GM21528 (cell line): ENCODE measurements around the gene PDCD1.

Source experiments
- ATAC-seq: cut with Tn5 transposase; IDR thresholded peaks from one replicate; pipeline ENCODE4 v1.9.1; 2021; ENCODE audit warnings: mild to moderate bottlenecking, moderate library complexity; ENCODE audit not compliant: unreplicated experiment, low FRiP score

The PDCD1 gene

DNA sequence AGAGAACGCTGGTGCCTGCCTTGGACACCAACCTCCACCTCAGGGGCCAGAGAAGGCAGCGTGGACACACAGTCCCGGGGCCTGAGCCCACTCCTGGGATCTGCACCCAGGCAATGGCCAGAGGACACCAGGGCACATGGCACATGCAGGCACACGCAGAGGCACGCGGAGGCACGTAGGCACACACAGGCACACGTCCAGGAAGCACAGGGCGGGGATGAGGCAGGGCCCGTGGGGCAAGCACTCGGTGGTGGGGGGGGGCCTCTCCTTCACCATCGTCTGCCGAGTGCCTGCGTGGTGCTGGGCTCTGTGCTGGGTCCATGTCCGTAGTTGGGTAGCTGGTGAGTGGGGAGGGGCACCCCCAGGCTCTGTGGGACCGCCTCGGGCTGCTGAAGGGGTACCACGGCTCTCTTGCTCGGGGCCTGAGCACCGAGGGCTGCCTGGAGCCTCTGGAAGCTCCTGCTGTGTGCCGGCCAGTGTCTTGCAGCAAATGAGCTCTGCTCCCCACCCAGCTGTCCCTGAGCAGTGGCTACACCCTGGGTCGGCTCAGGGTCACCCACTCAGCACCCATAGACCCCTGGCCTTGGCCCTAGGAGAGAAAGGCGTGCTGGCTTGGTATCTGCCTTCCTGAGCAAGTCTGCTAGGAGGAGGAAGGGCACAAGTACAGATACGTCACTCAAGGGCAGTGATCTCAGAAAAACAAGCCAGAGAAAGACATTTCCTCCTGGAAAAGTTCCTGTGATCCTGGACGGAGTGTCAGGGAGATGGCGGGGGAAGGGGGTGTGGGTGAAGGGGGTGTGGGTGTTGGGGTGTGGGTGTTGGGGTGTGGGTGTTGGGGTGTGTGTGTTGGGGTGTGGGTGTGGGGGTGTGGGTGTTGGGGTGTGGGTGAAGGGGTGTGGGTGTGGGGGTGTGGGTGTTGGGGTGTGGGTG, 37.3 kb upstream of the PDCD1 start:
- ATAC-seq: no peak

DNA sequence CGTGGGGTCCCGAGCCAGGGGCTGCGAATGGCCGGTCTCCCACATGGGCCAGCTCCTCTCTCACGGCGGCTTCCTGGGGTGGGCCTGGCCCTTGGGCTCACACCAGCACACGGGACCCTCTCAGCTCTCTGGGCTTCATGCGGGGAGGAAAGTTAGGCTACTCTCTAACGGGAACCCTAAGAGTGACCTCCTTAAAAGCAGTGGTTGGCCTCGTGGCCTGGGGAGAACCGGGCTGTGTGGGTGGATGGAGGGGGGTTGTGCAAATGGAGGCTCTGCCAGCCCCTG, 36.7 kb upstream of the PDCD1 start:
- no peak for ATAC-seq

DNA sequence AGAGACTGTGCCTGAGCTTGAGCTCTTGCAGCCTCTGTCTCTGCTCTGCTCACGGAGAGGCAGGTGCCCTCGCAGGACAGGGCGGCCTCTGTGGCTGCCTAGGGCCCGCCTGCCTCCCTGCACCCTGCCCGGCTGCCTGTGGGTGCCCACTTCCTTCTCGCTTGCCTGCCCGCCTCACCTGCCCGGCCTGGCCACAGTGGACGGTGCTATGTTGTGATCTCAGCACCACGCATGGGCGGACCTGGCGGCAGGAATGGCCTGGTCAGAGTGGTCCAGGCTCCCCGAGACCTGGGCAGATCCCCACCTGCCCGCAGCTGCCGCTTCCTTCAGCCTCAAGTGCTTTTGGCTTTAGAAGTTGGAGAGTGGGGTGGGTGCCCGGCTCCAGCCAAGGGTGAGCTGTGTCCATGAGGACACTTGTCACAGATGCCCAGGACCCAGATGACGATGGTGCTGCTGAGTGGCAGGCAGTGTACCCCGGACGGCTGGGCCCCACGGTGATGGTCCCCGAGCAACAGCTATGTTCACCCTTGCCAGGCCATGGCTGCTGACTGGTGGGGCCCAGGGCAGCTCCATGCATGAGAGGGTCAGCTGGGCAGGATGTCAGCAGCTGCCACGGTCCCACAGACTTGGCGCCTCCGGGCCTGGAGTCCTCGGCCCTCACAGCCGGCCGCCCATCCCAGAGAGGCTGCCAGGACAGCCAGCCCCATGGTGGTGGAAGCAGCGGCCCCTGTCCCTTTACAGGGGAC, 36.2 kb upstream of the PDCD1 start:
- ATAC-seq: no peak

DNA sequence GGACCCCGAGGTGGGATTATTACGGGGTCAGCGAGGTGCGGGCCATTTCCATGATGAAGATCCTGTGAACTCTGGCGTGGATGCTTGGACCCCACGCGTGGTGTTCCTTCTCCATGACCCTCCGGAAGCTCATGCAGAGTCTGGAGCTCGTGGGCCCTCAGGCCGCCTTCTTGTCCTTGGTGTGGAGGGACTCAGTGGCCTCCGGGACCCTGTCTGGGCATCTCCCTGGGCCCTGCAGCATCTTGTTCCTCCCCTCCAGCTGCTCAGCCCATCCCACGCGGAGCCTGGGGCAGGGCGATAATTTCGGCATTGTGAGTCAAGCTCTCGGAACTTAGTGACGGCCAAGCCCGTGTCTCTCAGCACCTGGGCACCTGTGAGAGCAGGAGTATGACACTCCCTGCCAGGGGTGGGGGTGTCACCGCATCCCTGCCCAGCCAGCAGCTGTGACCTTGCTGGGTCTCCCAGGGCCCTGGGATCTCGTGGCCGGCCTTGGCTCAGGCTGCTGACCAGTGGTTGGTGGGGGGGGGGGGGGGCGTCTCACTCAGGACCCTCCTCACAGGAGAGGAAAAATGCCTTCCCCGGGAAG, 35.5 kb upstream of the PDCD1 start:
- no peak for ATAC-seq

DNA sequence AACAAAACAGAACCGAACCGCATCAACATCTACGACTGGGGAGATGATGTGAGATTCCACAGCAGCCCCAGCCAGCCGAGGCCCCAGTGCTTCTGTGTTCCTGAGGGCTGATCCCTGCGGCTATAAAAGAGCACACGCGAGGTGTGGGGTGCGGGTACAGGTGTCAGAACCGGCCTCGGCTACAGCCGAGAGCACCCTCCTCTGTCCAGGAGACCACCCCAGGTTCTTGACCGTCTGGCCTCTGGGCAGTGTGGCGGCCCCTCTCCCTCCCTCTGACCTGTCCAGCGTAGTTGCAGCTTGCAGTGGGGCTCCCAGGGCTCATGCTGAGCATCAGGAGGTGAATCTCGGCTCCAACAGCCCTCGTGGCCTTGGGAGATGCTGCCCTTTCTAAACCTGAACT, 34.6 kb upstream of the PDCD1 start:
- ATAC-seq: no peak

DNA sequence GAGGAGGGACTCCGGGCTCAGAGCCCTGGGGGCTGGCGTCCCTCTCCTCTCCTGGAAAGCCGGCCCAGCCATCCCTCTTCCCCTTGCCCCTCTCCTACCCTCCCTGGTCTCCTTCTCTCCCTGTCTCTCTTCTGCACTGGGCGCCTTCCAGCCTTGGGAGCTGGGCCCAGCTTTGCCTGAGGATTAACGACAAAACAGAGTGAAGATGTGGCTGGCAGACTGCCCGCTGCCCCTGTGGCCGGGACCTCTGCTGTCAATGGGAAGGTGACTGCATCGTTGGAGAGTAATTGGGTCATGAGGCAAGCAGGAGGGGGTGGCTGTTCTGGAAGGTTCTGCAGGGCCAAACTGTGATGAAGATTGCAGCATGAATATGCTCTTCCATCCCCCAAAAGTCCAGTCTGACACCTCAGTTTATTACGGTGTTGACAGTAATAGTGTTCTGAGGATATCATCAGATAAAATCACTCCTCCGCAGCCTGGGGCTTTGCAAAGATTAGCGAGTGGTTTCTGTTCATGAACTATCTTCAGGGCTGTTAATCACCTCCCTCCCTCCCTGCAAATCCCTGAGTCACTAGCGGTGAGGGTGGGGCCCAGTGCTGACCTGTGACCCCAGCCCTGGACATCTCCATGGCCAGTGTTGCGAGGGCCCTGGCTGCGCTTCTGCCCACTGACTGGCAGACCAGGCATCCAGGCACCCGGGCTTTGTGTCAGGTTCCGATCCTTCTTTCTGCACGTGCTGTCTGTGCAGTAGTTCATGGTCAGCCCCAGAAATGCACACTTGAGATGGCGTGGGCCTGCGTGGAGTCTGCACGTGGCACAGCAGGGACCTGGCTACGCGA, 33.8 kb upstream of the PDCD1 start:
- no peak for ATAC-seq

DNA sequence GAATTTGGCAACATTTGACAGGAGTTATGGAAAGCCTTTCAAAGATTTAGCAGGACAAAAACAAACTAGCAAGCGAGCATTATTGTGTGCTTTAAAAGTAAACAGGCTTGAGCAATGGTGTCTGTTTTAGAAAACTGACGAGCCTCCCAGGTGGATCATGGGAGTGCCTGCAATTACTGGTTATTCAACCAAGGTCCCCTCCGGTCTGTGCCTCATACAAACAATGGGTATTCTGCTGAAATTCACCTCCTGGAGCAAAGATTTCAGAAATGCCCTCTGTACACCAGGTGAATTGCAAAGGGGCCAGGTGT, 33.2 kb upstream of the PDCD1 start:
- no peak for ATAC-seq

DNA sequence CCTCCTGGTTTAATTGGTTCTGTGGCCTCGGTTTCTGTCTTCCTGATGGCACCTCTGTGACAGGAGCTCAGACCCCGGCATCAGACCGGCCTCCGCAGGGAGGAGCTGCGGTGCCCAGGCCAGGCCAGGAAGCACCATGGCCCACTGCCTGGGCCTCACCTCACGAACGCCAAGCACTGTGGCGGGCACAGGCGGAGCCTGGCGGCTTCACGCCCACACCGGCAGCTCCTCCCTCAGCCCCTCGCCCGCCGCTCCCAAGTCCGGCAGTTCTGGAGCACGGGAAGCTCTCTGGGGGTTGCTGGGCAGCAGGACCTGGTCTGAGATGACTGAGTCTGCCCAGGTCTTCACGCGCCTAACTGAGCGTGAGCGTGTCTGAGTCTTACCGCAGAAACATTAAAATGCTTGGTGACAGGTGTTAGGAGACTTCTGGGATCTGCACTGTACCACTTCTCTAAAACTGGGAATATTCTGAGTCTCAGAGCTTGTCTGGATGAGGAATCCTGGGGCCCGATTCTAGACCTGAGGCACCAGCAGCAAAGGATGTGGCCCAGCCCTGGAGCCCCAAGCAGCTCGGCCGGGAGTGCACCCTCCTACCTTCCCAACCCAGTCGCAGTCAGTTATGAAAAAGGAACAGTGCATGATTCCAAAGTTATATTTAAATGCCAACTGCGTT, 32.8 kb upstream of the PDCD1 start:
- ATAC-seq: no peak

DNA sequence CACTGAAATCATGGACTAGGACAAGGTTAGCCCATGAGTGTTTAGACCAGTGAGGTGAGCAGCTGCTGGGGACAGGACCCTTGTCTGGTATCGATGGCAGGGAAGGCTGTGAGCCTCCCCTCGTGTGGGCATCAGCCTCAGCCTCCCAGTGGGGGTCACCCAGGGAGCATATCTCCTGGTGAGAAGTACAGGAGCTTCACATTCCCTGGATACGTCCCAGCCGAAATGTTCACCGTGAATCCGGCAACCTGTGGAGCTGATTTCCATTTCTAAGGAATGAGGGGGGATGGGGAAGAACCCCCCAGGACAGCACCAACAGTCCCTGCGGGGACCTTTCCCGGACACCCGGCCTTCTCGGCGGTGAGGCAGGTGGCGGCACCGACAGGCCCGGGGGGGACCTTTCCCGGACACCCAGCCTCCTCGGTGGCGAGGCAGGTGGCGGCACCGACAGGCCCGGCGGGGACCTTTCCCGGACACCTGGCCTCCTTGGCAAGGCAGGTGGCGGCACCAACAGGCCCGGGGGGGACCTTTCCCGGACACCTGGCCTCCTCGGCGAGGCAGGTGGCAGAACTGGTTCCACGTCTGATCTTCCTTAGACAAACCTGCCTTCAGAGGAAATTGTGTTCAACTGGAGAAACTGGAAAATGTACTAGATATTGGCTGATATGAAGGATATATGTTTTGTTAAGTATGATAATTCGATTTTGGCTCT, 32.0 kb upstream of the PDCD1 start:
- ATAC-seq: no peak

DNA sequence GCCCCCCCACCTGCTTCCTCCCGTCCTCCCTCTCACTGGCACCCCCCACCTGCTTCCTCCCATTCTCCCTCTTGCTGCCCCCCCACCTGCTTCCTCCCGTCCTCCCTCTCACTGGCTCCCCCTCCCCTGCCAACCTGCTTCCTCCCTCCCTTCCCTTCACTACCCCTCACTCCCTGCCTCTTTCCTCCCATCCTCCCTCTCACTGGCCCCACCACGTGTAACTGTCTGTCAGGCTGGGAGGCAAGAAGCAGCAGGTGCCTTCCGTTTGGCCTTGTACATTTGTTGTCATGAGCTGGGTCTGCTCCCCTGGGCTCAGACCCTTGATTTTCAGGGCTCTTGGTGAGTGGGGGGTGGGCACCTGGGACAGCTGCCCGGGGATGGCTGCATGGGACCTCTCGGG, 29.9 kb upstream of the PDCD1 start:
- ATAC-seq: no peak

DNA sequence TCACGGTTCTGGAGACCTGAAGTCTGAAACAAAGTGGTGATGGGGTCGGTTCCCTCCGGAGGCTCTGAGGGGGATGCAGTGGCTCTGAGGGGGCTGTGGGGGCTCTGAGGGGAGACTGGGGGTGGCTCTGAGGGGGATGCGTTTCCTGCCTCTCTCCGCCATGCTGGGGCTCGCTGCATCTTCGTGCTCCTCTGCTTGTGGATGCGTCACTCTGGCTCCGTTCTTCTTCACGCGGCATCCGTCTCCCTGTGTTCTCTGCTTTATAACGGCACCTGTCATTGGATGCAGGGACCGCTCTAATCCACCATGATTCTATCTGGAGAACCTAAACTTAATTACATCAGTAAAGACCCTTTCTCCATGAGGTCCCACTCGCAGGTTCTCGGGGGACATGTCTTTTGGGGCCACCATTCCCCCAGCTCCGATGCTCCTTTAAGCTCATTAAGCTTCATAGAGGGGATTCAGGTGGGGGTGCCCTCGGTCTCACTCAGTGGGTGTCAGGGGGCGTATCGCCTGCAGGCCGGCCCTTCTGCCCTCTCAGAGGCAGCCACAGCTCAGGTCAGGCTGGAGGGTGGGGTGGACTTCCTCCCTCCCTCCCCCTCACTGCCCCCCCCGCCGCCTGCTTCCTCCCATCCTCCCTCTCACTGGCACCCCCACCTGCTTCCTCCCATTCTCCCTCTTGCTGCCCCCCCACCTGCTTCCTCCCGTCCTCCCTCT, 29.3 kb upstream of the PDCD1 start:
- ATAC-seq: no peak

DNA sequence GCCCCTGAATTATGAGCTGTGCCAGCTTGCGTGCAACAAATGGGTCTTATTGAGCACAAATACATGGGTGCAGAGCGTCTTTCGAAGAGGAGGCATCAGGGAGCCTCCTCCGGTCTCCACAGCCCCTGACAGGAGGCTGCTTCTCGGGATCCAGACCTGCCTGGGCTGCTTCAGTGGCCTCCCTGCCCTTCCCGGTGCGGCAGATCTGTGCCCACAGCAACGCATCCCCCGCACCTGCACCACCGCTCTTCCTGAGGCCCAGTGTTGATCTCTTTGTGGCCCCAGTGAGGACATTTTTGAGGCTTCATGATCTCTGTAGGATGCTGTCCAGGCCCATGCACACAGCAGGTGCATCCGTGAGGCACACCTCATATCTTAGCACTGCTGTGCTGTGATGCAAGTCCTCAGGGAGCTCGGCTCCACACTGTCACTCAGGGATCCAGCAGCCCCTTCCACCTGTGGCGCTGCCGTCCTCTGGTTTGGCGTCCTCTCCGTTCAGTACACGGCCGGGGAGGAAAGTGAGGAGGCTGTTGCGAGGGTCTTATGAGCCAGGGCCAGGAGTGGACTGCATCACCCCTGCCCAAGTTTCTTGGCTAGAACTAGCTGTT, 28.2 kb upstream of the PDCD1 start:
- no peak for ATAC-seq

DNA sequence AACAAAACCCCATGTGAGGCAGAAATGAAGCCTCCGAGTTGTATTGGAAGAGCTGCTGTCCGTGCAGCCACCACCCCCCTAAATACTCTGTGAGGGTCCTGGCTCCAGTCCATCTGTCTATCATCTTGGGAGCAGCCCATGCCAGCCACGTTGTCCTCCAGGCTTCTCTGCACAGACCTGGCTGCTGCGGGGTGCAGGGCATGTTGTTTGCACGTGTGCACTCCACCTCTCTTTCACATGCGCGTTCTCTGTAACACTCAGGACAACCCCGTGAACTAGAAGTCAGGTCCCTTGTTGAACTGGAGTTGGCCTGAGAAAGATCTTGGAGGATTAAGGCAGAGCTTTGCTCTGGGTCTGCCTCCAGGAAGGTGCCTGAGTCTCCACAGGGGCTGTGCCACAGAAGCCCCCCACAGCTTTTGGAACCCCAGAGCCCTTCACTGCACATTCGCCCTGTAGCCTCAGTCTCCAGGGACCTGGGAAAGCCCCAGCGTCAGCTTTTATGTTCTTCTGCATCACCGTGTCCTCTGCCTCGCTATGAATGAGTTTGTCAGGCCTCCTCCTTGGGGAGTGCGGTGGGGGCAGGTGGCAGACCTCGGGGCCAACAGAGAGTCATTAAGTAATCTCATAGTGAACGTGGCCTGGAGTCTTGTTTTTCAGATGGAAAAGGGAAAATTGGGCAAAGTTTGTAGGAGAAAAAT, 27.4 kb upstream of the PDCD1 start:
- no peak for ATAC-seq

DNA sequence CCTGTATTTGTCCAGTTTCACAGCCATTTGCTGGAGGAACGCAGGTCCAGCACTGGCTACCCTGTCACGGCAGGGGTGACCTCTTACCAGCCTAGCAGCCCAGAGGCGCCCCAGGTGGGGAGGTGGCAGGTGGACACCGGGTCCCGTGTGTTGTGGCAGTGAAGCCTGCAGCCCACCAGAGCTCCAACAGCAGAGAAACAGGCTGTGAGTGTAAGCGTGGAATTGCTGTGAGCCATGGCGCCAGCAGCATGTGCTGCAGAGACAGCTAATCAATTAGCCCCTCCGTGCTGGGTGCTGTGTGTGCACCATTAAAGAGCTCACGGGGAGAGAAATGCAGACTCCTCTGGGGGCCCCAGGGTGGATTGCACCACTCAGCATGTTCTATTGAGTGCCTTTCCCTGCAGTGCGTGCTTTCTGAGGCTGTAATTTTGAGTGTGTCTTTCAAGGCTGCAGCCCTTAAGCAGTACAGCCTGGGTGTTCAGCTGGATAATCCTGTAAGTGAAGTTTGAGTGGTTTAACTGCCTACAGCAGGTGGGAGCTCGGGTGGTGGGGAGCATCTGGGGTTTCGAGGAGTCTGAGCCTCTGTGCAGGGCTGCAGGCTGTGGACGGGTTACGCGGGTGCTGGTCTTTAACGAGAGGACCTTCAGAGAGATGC, 26.7 kb upstream of the PDCD1 start:
- no peak for ATAC-seq

DNA sequence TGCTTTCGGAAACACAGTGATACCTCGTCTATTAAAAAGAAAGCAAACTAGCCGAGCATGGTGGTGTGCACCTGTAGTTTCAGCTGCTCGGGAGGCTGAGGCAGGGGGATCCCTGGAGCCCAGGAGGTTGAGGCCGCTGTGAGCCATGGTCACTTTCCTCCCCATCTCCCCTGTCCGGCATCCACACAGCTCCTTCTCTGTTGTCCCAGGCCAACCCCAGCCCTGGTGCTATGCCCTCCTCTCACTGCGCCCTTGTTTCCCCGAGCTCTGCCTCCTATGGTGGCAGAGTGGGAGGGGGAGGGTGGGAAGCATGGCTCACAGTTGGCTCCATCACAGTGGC, 26.2 kb upstream of the PDCD1 start:
- no peak for ATAC-seq

DNA sequence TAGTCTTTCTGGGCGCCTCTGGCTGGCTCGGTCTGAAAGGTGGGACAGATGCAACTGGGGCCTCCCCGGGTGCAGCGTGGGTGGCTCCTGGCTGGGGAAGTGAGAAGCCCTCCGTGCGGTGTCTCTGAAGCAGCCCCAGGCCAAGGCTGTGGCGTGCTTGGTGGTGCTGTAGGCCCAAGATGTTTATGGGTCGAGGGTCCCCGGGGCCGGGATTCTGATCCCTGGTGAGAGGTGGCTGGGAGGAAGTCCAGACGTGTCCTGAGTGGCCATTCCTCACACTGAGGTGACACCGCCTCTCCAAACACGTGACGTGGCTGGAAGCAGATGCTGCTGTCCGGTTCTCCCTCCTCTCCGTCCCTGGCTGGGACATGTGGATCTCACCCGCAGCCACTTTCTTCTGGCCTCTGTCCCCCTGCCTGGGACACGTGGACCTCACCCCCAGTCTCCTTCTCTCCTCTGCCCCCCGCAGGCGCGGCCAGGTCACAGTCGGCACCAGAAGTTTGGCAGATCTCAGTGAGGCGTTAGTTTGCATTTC, 23.5 kb upstream of the PDCD1 start:
- peak; percentile 71 for ATAC-seq

DNA sequence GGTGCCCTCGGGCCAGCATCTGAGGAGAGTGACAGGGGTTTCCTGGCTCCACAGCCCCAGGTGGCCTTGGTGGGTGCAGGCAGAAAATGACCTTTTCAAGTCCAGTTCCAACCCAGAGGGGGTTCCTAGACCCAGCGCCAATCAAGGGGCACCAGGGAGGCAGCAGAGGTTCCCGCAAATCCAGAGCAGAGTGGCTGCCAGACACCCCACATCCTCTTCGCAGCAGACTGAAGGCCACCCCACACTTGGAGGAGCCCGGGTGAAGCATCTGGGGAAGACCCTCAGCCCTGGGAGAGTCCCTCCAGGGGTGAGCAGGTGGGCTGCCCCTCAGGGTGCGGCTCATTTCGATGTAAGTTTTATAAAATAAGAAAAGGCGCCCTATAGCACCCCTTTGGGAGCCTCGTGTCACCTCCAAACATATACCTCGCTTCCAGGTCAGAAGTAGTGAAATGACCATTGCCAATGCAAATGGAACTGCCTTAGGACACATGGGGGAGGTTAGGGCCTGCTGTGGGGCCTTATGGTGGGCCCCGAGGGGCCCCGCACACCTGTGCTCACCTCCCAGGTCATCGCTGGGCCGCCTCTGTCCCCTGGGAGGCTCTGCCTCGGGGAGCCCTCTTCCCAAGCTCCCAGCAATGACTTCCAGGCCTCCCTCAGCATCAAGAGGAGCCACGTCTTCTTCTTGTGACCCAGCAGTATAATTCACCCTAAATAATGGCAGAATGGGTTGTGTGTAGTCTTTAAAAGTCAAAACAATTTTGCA, 21.8 kb upstream of the PDCD1 start:
- no peak for ATAC-seq
